Measurements from ENCODE around the gene NMNAT1.
"Not testable (repeated sequence)": the region's sequence is repeated elsewhere in the genome, so short reads cannot be mapped to it uniquely, and the experiment has no call there.

NMNAT1 gene

DNA sequence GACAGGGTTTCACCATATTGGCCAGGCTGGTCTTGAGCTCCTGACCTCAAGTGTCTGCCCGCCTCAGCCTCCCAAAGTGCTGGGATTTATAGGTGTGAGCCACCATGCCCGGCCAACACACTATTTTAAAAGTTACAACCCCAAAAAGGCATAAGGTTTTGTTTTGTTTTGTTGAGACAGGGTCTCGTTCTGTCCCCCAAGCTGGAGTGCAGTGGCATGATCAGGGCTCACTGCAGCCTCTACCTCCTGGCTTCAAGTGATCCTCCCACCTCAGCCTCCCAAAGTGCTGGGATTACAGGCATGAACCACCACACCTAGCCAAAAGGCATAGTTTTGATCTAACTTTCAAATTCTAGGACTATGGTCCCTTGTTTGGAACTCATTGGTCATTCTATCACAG, 25.8 kb upstream of the NMNAT1 start:
- H3K4me1 ChIP-seq (ENCODE audit: control extremely low read depth in 1 of 4, control insufficient read depth in 4 of 4, insufficient read depth in 4 of 4, low read length in 3 of 4); H3K36me3 ChIP-seq (ENCODE audit: control insufficient read depth in 4 of 4, insufficient read depth in 4 of 4, low read length in 3 of 4); H3K27me3 ChIP-seq (replicated peaks in 2 of 5; ENCODE audit: control insufficient read depth in 4 of 5, insufficient read depth in 5 of 5, low read length in 4 of 5); H3K9me3 ChIP-seq (ENCODE audit: control extremely low read depth in 1 of 5, control insufficient read depth in 4 of 5, insufficient read depth in 2 of 5, low read depth in 1 of 5, low read length in 4 of 5); DNase-seq; H3K27ac ChIP-seq (ENCODE audit: insufficient read depth in 1 of 2, low read depth in 1 of 2, low read length in 2 of 2, poor library complexity in 1 of 2, severe bottlenecking in 2 of 2); H3K4me3 ChIP-seq (ENCODE audit: control insufficient read depth in 1 of 7, extremely low read depth in 1 of 7, insufficient read depth in 4 of 7, low read depth in 2 of 7, low read length in 6 of 7): not testable (repeated sequence)
- 100% methylated on average over 1 of the region's 3 CpGs for WGBS (ENCODE audit: insufficient coverage)
- ChIA-PET POLR2A (interaction anchor here (0.6 kb wide), 1 partner anchor 477 kb away, joined by 3 read pairs; no protein-coding TSS in a partner anchor), CTCF (interaction anchor here (0.6 to 12.5 kb wide), 5 partner anchors 16 to 1728 kb away, joined by 3 to 129 read pairs (median 4); no protein-coding TSS in a partner anchor)

DNA sequence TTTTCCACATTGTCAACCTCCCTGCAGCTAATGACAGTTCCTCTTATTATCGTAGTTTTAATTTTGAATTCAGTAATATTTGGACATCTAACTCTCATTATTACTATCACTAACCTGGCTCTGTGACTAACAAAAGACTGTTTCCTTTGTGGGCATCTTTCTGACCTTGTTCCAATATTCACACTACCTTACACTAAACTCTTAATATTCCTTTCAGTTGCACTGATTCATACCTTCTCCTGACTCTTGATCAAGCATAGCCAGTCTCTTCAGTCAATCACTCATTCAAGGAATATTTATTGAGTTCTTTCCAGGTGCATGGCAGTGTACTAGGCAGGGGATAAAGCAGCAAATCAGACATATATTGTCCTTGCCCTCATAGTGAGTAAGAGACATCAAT, 25.4 kb upstream of the NMNAT1 start:
- Histone ChIP-seq H3K36me3 (ENCODE audit: control insufficient read depth in 4 of 4, insufficient read depth in 4 of 4, low read length in 3 of 4) (no peaks in the 10 kb centered on the region), H3K4me3 (ENCODE audit: control insufficient read depth in 1 of 7, extremely low read depth in 1 of 7, insufficient read depth in 4 of 7, low read depth in 2 of 7, low read length in 6 of 7) (no peak overlapping the region), H3K27ac (ENCODE audit: insufficient read depth in 1 of 2, low read depth in 1 of 2, low read length in 2 of 2, poor library complexity in 1 of 2, severe bottlenecking in 2 of 2) (no peak overlapping the region), H3K27me3 (replicated peaks in 2 of 5; ENCODE audit: control insufficient read depth in 4 of 5, insufficient read depth in 5 of 5, low read length in 4 of 5) (no peaks in the 10 kb centered on the region), H3K9me3 (ENCODE audit: control extremely low read depth in 1 of 5, control insufficient read depth in 4 of 5, insufficient read depth in 2 of 5, low read depth in 1 of 5, low read length in 4 of 5) (no peaks in the 10 kb centered on the region), H3K4me1 (ENCODE audit: control extremely low read depth in 1 of 4, control insufficient read depth in 4 of 4, insufficient read depth in 4 of 4, low read length in 3 of 4) (no peaks in the 10 kb centered on the region)
- WGBS (ENCODE audit: insufficient coverage): no CpG with 5 or more reads among the region's 1 CpG
- CTCF ChIA-PET: interaction anchor here (1.2 to 12.5 kb wide), 2 partner anchors 42 to 302 kb away, joined by 3 to 129 read pairs; no protein-coding TSS in a partner anchor
- no peak for DNase-seq
- POLR2A ChIA-PET: no interaction called here

DNA sequence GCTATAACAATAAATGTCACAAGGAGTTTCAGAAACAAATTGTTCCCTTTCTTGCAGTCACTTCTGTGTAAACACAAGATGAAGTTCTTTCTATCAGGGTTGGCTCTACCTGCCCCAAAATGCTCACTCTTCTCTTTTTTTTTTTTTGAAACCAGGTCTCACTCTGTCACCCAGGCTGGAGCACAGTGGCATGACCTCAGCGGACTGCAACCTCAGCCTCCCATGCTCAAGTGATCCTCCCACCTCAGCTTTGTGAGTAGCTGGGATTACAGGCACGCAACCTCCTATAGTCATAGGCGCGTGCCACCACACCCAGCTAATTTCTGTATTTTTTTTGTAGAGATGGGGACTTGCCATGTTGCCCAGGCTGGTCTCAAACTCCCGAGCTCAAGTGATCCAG, 22.7 kb upstream of the NMNAT1 start:
- no peak overlapping the region for H3K4me3 ChIP-seq (ENCODE audit: control insufficient read depth in 1 of 7, extremely low read depth in 1 of 7, insufficient read depth in 4 of 7, low read depth in 2 of 7, low read length in 6 of 7)
- H3K27me3 ChIP-seq (replicated peaks in 2 of 5; ENCODE audit: control insufficient read depth in 4 of 5, insufficient read depth in 5 of 5, low read length in 4 of 5): no peaks in the 10 kb centered on the region
- POLR2A ChIA-PET: no interaction called here
- no peak overlapping the region for H3K27ac ChIP-seq (ENCODE audit: insufficient read depth in 1 of 2, low read depth in 1 of 2, low read length in 2 of 2, poor library complexity in 1 of 2, severe bottlenecking in 2 of 2)
- H3K4me1 ChIP-seq (ENCODE audit: control extremely low read depth in 1 of 4, control insufficient read depth in 4 of 4, insufficient read depth in 4 of 4, low read length in 3 of 4): no peaks in the 10 kb centered on the region
- H3K9me3 ChIP-seq (ENCODE audit: control extremely low read depth in 1 of 5, control insufficient read depth in 4 of 5, insufficient read depth in 2 of 5, low read depth in 1 of 5, low read length in 4 of 5): no peaks in the 10 kb centered on the region
- no peak for DNase-seq
- WGBS (ENCODE audit: insufficient coverage): 100% methylated on average over 1 of the region's 5 CpGs
- no peaks in the 10 kb centered on the region for H3K36me3 ChIP-seq (ENCODE audit: control insufficient read depth in 4 of 4, insufficient read depth in 4 of 4, low read length in 3 of 4)
- CTCF ChIA-PET: interaction anchor here (1.2 to 12.5 kb wide), 2 partner anchors 28 to 44 kb away, joined by 3 to 129 read pairs; no protein-coding TSS in a partner anchor

DNA sequence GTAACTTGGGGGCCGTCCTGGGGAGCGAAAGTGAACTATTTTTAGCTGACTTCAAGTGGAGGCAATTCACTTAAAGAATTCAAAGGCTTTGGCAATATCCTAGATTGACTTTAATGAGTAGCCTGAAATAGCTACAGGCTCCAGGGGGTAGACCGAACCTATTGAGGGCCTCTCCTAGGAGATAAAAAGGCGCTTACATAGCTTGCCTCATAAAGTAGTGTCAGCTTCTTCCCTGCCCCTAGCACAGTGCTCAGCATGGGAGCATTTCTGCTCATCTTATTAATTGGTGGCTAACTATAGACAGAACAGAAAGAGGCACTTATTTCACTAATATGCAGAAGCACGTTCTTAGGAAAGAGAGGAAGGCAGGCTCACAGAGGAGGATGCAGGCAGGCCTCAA, 20.9 kb upstream of the NMNAT1 start:
- no peaks in the 10 kb centered on the region for H3K27me3 ChIP-seq (replicated peaks in 2 of 5; ENCODE audit: control insufficient read depth in 4 of 5, insufficient read depth in 5 of 5, low read length in 4 of 5)
- DNase-seq: no peak
- ChIA-PET CTCF (interaction anchor here (0.6 to 12.5 kb wide), 2 partner anchors 8 to 46 kb away, joined by 3 to 129 read pairs; no protein-coding TSS in a partner anchor), POLR2A (no interaction called here)
- H3K4me1 ChIP-seq (ENCODE audit: control extremely low read depth in 1 of 4, control insufficient read depth in 4 of 4, insufficient read depth in 4 of 4, low read length in 3 of 4): peaks cover 0 to 3% (median 0%) of the 10 kb centered on the region in 4 experiments
- H3K27ac ChIP-seq (ENCODE audit: insufficient read depth in 1 of 2, low read depth in 1 of 2, low read length in 2 of 2, poor library complexity in 1 of 2, severe bottlenecking in 2 of 2): no peak overlapping the region
- H3K9me3 ChIP-seq (ENCODE audit: control extremely low read depth in 1 of 5, control insufficient read depth in 4 of 5, insufficient read depth in 2 of 5, low read depth in 1 of 5, low read length in 4 of 5): no peaks in the 10 kb centered on the region
- 98% methylated on average over 4 of the region's 5 CpGs for WGBS (ENCODE audit: insufficient coverage)
- no peak overlapping the region for H3K4me3 ChIP-seq (ENCODE audit: control insufficient read depth in 1 of 7, extremely low read depth in 1 of 7, insufficient read depth in 4 of 7, low read depth in 2 of 7, low read length in 6 of 7)
- H3K36me3 ChIP-seq (ENCODE audit: control insufficient read depth in 4 of 4, insufficient read depth in 4 of 4, low read length in 3 of 4): no peaks in the 10 kb centered on the region

DNA sequence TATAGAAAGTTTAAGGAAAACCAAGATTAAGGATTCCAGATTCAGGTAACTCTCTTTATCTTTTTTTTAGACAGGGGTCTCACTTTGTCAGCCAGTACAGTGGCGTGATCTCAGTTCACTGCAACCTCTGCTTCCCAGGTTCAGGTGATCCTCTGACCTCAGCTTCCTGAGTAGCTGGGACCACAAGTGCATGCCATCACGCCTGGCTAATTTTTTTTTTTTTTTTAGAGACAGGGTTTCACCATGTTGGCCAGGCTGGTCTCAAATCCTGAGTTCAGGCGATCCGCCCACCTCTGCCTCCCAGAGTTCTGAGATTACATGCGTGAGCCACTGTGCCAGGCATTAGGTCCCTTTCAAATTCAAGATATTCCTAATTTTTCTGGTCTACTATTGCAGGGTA, 16.0 kb upstream of the NMNAT1 start:
- DNase-seq: no peak
- Histone ChIP-seq H3K27ac (ENCODE audit: insufficient read depth in 1 of 2, low read depth in 1 of 2, low read length in 2 of 2, poor library complexity in 1 of 2, severe bottlenecking in 2 of 2) (no peak overlapping the region), H3K9me3 (ENCODE audit: control extremely low read depth in 1 of 5, control insufficient read depth in 4 of 5, insufficient read depth in 2 of 5, low read depth in 1 of 5, low read length in 4 of 5) (no peaks in the 10 kb centered on the region), H3K36me3 (ENCODE audit: control insufficient read depth in 4 of 4, insufficient read depth in 4 of 4, low read length in 3 of 4) (peaks cover 3 to 29% (median 16%) of the 10 kb centered on the region in 4 experiments), H3K4me3 (ENCODE audit: control insufficient read depth in 1 of 7, extremely low read depth in 1 of 7, insufficient read depth in 4 of 7, low read depth in 2 of 7, low read length in 6 of 7) (no peak overlapping the region), H3K27me3 (replicated peaks in 2 of 5; ENCODE audit: control insufficient read depth in 4 of 5, insufficient read depth in 5 of 5, low read length in 4 of 5) (no peaks in the 10 kb centered on the region), H3K4me1 (ENCODE audit: control extremely low read depth in 1 of 4, control insufficient read depth in 4 of 4, insufficient read depth in 4 of 4, low read length in 3 of 4) (peaks cover 0 to 5% (median 0%) of the 10 kb centered on the region in 4 experiments)
- CTCF ChIA-PET: interaction anchor here (0.6 to 1.1 kb wide), 2 partner anchors 15 to 132 kb away, joined by 3 to 4 read pairs; no protein-coding TSS in a partner anchor
- 92% methylated on average over 5 of the region's 5 CpGs for WGBS (ENCODE audit: insufficient coverage)
- POLR2A ChIA-PET: no interaction called here

DNA sequence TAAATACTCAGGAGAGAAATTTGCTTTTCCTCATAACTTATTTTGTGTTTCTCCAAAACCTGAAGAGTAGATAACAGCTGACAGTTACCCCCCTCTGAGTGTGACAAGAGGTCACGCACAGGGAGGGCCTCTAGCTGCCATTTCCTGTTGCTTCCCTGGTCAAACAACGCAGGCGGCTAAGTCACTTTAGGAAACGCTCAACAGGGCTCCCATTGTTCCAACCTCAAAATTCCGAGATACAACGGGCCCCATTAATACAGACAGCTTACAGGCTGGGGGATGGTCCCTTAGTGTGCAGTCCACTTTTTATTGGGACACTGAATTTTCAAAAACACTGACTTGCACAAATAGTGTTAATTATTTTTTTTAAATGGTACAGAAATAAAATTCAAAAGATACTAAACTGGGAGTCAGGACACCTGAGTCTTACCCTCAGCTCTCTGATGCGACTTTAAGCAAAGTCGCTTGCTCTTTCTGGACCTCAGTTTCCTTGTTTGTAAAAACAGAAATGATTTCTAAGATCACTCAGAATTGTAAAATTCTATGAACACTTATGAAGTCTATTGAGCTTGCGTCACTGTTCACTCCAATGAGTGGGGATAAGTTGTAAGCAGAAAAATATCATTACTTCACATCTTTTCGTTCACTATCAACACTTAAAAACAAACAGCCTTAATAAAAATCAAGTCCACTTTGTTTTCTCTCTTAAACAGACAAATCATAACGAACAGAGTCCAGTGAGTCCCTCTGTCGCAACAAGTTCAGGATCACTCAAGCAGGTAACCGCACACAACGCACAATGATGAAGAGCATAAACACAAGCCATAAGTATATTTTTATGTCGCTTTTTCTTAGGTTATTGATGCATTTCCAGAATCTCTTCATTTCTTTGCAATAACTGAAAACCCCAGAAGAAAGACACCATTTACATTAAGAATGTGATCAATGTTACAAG, 13.6 kb upstream of the NMNAT1 start:
- H3K27ac ChIP-seq (ENCODE audit: insufficient read depth in 1 of 2, low read depth in 1 of 2, low read length in 2 of 2, poor library complexity in 1 of 2, severe bottlenecking in 2 of 2): peak overlapping the region in 1 of 2 experiments; percentile 72
- H3K27me3 ChIP-seq (replicated peaks in 2 of 5; ENCODE audit: control insufficient read depth in 4 of 5, insufficient read depth in 5 of 5, low read length in 4 of 5): no peaks in the 10 kb centered on the region
- ChIA-PET CTCF (interaction anchor here (0.7 to 2.2 kb wide), 2 partner anchors 52 to 54 kb away, joined by 3 to 6 read pairs; no protein-coding TSS in a partner anchor), POLR2A (interaction anchor here (0.9 kb wide), 1 partner anchor 14 kb away, joined by 3 read pairs; the partner anchor contains the start of genes LZIC and NMNAT1)
- H3K36me3 ChIP-seq (ENCODE audit: control insufficient read depth in 4 of 4, insufficient read depth in 4 of 4, low read length in 3 of 4): peaks cover 7 to 41% (median 22%) of the 10 kb centered on the region in 4 experiments
- H3K9me3 ChIP-seq (ENCODE audit: control extremely low read depth in 1 of 5, control insufficient read depth in 4 of 5, insufficient read depth in 2 of 5, low read depth in 1 of 5, low read length in 4 of 5): no peaks in the 10 kb centered on the region
- WGBS (ENCODE audit: insufficient coverage): 95% methylated on average over 13 of the region's 15 CpGs
- no peak for DNase-seq
- no peak overlapping the region for H3K4me3 ChIP-seq (ENCODE audit: control insufficient read depth in 1 of 7, extremely low read depth in 1 of 7, insufficient read depth in 4 of 7, low read depth in 2 of 7, low read length in 6 of 7)
- peaks cover 0 to 5% (median 0%) of the 10 kb centered on the region in 4 experiments for H3K4me1 ChIP-seq (ENCODE audit: control extremely low read depth in 1 of 4, control insufficient read depth in 4 of 4, insufficient read depth in 4 of 4, low read length in 3 of 4)

Measured in common myeloid progenitor, CD34-positive (primary cell).